Right renal cortex interstitium (tissue), 3 donors: ENCODE data around the gene SRSF10. TPM values are rescaled to one million over a fixed set of nuclear protein-coding genes. Genes with fewer than 3 reads are reported as not detected.

Source experiments
- DNase-seq, 3 donors: peaks; one replicate each; pipeline ENCODE4 v3.0.0-alpha.2; 2013; ENCODE audit warnings: low read depth in 3 of 3, low spot score in 2 of 3
- polyA plus RNA-seq, 3 donors: library from polyadenylated mRNA; unstranded; fragments of 120-200 nt; gene quantifications; one replicate each; pipeline ENCODE4 v1.2.1, GENCODE V29; 2013; ENCODE audit not compliant: insufficient read length in 3 of 3

The SRSF10 gene
- polyA plus RNA-seq, 3 donors: 208 to 223 (median 216) TPM

DNA sequence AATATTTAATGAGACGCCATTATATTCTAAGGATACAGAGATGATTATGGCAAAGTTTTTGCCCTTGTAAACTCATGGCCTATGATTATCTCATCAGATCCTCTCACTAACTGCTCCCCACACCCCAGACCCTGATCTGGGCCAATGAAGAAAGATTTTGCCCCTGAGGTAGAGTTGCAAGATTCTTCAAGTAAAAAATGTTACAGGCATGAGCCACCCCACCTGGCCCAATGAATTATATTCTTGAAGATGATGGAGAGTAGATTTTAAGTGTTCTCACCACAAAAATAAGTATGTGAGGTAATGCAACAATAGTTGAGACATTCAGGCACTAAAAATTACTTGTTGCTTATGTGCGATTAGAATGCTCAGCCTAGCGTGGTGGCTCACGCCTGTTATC is 65.2 kb downstream of the SRSF10 start:
- DNase-seq: no peak

Other genes with a start within 250 kb of the SRSF10 start
- 10 to 100 TPM; 34.2 to 37.2 (median 35.1) TPM for gene ELOA, start 236.9 kb downstream of the SRSF10 start, polyA plus RNA-seq
- gene PITHD1, start 201.9 kb downstream of the SRSF10 start, polyA plus RNA-seq: 10 to 100 TPM; 63.8 to 68.3 (median 65.5) TPM
- 10 to 100 TPM; 56.0 to 63.5 (median 61.6) TPM for gene LYPLA2, start 189.2 kb downstream of the SRSF10 start, polyA plus RNA-seq
- 10 to 100 TPM; 30.1 to 36.1 (median 31.6) TPM for gene GALE, start 179.6 kb downstream of the SRSF10 start, polyA plus RNA-seq
- gene HMGCL, start 154.9 kb downstream of the SRSF10 start, polyA plus RNA-seq: 10 to 100 TPM; 67.9 to 84.6 (median 77.2) TPM
- gene FUCA1, start 112.0 kb downstream of the SRSF10 start, polyA plus RNA-seq: 10 to 100 TPM; 48.0 to 57.7 (median 50.4) TPM
- gene CNR2, start 67.0 kb downstream of the SRSF10 start, polyA plus RNA-seq: under 1 TPM; 0.06 to 0.08 (median 0.07) TPM
- 100 to 1,000 TPM; 232 to 261 (median 259) TPM for gene PNRC2, start 20.5 kb downstream of the SRSF10 start, polyA plus RNA-seq
- gene MYOM3, start 131.8 kb upstream of the SRSF10 start, polyA plus RNA-seq: 10 to 100 TPM; 23.6 to 27.5 (median 25.5) TPM
- gene IL22RA1, start 162.8 kb upstream of the SRSF10 start, polyA plus RNA-seq: 1 to 10 TPM; 2.3 to 3.8 (median 3.5) TPM
- gene IFNLR1, start 207.0 kb upstream of the SRSF10 start, polyA plus RNA-seq: 1 to 10 TPM; 3.9 to 4.3 (median 4.1) TPM